ENCODE results near the gene PLSCR3. TPM values are rescaled to one million over a fixed set of nuclear protein-coding genes. Genes with fewer than 3 reads are reported as not detected.
"Not testable (repeated sequence)": the region's sequence is repeated elsewhere in the genome, so short reads cannot be mapped to it uniquely, and the experiment has no call there.

The PLSCR3 gene
- polyA plus RNA-seq, 1 experiment = 76.1 TPM

DNA sequence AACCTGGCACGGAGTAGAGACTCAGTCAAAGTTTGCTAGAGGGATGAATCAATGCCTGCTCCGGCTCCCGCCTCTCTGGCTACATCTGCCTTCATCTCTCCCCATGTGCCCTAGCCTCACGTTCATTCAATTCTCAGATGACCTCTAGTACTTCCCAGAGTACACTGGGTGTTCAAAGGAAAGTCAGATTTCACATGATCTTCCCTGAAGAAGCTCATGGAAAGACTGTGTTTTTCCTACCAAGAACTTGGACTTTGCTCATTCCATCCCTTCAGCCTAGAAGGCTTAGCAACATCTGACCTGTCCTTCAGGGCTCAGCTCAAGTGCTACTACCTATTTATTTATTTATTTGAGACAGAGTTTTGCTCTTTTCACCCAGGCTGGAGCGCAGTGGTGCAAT is 24.5 kb downstream of the PLSCR3 start:
- no peak for DNase-seq (ENCODE audit: low read depth)
- Histone ChIP-seq H3K27me3 (ENCODE audit: control insufficient read depth, insufficient read depth, low read length) (peaks cover 6% of the 10 kb centered on the region), H3K36me3 (ENCODE audit: control insufficient read depth, insufficient read depth, low read length) (no peaks in the 10 kb centered on the region), H3K4me3 (ENCODE audit: low read depth, low read length) (no peak overlapping the region)
- ChIA-PET CTCF (interaction anchor here (0.9 to 5.0 kb wide), 2 partner anchors 14 to 67 kb away, joined by 3 to 24 read pairs; partner anchors contain the start of gene TMEM95), POLR2A (no interaction called here)
- TF ChIP-seq, protein P1, sequence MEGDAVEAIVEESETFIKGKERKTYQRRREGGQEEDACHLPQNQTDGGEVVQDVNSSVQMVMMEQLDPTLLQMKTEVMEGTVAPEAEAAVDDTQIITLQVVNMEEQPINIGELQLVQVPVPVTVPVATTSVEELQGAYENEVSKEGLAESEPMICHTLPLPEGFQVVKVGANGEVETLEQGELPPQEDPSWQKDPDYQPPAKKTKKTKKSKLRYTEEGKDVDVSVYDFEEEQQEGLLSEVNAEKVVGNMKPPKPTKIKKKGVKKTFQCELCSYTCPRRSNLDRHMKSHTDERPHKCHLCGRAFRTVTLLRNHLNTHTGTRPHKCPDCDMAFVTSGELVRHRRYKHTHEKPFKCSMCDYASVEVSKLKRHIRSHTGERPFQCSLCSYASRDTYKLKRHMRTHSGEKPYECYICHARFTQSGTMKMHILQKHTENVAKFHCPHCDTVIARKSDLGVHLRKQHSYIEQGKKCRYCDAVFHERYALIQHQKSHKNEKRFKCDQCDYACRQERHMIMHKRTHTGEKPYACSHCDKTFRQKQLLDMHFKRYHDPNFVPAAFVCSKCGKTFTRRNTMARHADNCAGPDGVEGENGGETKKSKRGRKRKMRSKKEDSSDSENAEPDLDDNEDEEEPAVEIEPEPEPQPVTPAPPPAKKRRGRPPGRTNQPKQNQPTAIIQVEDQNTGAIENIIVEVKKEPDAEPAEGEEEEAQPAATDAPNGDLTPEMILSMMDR (IDR thresholded peaks at IDR 0.05; ENCODE audit: insufficient read depth, low read depth, low read length) = no peak

DNA sequence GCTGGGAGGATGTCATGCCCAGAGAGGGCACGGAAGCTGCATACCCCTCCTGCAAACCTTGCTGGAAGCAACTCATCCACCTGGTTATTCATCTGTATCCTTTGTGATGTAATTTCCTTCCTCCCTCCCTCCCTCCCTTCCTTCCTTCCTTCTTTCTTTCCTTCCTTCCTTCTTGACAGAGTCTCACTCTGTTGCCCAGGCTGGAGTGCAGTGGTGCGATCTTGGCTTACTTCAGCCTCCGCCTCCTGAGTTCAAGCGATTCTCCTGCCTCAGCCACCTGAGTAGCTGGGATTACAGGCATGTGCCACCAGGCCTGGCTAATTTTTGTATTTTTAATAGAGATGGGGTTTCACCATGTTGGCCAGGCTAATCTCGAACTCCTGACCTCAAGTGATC is 25.7 kb downstream of the PLSCR3 start:
- H3K27me3 ChIP-seq (ENCODE audit: control insufficient read depth, insufficient read depth, low read length); H3K4me3 ChIP-seq (ENCODE audit: low read depth, low read length); DNase-seq (ENCODE audit: low read depth); H3K36me3 ChIP-seq (ENCODE audit: control insufficient read depth, insufficient read depth, low read length); POLR2A ChIA-PET: not testable (repeated sequence)
- CTCF ChIA-PET = interaction anchor here (5.0 kb wide), 1 partner anchor 12 kb away, joined by 24 read pairs; the partner anchor contains the start of gene TMEM95

DNA sequence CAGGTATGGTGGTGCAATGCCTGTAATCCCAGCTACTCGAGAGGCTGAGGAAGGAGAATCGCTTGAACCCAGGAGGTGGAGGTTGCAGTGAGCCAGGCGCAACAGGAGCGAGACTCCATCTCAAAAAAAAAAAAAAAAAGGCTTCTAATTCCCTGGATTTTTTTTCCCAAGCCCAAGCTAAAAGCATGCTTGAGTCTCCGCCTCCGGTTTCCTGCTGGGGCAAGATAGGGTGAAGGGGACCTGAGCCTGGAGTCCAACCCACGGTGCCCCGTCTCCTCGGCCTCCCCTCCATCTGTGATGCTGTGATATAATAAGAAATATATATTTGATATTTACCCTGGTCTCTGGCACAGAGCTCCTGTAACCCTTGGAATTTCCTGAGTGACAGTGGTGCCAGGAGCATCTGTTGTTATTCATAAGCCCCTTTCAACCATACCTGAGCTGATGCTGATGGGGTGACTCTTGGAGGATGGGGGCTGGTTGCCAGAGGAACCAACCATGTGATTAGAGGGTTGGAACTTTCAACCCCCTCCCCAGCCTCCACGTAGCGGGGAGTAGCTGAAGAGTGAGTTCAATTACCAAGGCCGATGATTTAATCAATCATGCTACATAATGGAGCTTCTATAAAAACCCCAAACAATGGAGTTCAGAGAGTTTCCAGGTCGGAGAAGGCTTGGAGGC is 26.3 kb downstream of the PLSCR3 start:
- H3K27me3 ChIP-seq (ENCODE audit: control insufficient read depth, insufficient read depth, low read length) = peaks cover 6% of the 10 kb centered on the region
- no peaks in the 10 kb centered on the region for H3K36me3 ChIP-seq (ENCODE audit: control insufficient read depth, insufficient read depth, low read length)
- no peak for DNase-seq (ENCODE audit: low read depth)
- ChIA-PET POLR2A (no interaction called here), CTCF (interaction anchor here (0.7 to 5.0 kb wide), 2 partner anchors 12 to 193 kb away, joined by 4 to 24 read pairs; partner anchors contain the start of genes SENP3 and TMEM95)
- TF ChIP-seq, protein P1 (IDR thresholded peaks at IDR 0.05; ENCODE audit: insufficient read depth, low read depth, low read length) = no peak
- no peak overlapping the region for H3K4me3 ChIP-seq (ENCODE audit: low read depth, low read length)

DNA sequence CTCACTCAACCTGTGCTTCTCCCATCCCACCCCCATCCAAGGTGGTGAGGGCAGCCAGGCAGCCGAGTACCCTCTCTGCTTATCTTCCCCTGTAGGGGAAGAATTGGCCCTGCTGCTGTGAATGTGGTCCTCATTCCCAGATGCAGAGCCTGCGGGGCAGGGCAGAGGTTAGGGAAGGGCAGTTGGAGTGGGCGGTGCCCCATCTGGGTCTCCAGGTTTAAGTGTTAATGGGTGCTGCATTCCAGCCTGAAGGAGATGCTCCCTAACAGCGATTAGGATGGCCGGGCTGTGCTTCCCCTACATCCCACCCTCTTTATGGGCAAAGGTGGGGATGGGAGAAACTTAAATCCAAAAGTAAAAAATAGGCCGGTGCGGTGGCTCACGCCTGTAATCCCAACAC is 27.2 kb downstream of the PLSCR3 start:
- Histone ChIP-seq H3K4me3 (ENCODE audit: low read depth, low read length) (no peak overlapping the region), H3K27me3 (ENCODE audit: control insufficient read depth, insufficient read depth, low read length) (peaks cover 6% of the 10 kb centered on the region), H3K36me3 (ENCODE audit: control insufficient read depth, insufficient read depth, low read length) (no peaks in the 10 kb centered on the region)
- TF ChIP-seq, protein P1 (IDR thresholded peaks at IDR 0.05; ENCODE audit: insufficient read depth, low read depth, low read length) = no peak
- no peak for DNase-seq (ENCODE audit: low read depth)
- ChIA-PET CTCF (interaction anchor here (5.0 kb wide), 1 partner anchor 11 kb away, joined by 24 read pairs; the partner anchor contains the start of gene TMEM95), POLR2A (no interaction called here)

DNA sequence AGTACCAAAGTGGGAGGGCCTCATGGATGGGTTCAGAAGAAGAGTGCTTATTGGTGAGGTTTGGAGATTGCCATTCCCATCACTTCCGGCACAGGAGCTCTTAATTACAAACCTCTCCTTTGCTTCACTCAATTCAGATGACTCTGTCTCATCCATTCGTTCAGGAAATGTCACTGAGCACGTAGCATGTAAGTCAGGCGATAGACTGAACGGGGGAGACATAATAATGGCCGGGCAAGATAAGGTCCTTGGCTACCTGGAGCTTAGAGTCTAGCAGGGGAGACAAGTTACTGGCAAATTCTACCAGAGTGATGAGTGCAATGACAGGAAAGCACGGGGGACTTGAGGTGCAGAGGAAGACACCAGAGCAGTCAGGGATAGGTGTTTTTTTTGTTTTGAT is 28.4 kb downstream of the PLSCR3 start:
- CTCF ChIA-PET = interaction anchor here (1.9 kb wide), 1 partner anchor 11 kb away, joined by 7 read pairs; the partner anchor contains the start of gene TMEM95
- H3K4me3 ChIP-seq (ENCODE audit: low read depth, low read length); DNase-seq (ENCODE audit: low read depth); H3K36me3 ChIP-seq (ENCODE audit: control insufficient read depth, insufficient read depth, low read length); POLR2A ChIA-PET; H3K27me3 ChIP-seq (ENCODE audit: control insufficient read depth, insufficient read depth, low read length): not testable (repeated sequence)

DNA sequence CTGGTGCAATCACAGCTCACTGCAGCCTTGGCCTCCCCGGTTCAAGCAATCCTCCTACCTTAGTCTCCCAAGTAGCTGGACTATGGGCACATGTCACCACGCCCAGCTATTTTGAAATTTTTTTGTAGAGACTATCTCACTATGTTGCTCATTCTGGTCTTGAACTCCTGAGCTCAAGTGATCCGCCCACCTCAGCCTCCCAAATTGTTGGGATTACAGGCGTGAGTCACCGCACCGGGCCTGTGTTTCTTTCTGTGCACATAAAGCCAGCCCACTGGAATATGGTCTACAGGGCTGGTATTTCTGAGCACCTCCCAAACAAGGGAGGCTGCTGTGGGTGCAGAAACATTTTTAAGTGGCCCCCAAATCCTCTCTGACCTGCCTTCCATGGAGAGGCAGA is 31.0 kb downstream of the PLSCR3 start:
- no peak for DNase-seq (ENCODE audit: low read depth)
- Histone ChIP-seq H3K4me3 (ENCODE audit: low read depth, low read length) (no peak overlapping the region), H3K27me3 (ENCODE audit: control insufficient read depth, insufficient read depth, low read length) (no peaks in the 10 kb centered on the region), H3K36me3 (ENCODE audit: control insufficient read depth, insufficient read depth, low read length) (no peaks in the 10 kb centered on the region)
- ChIA-PET CTCF (interaction anchor here (1.0 kb wide), 1 partner anchor 9 kb away, joined by 5 read pairs; the partner anchor contains the start of gene TMEM95), POLR2A (no interaction called here)
- TF ChIP-seq, protein P1 (IDR thresholded peaks at IDR 0.05; ENCODE audit: insufficient read depth, low read depth, low read length) = no peak

All from BJ (cell line).